SU-DHL-6 (cell line): ENCODE data around the gene METAP1.
A peak's percentile ranks its signal among the peaks of the same experiment; 100 is the strongest.

ENCODE experiments used
- H2AFZ ChIP-seq: fragments of 200-600 bp; sonication (generic); 2 replicates; pipeline ENCODE4 v1.6.1; 2014; ENCODE audit warnings: low read depth, mild to moderate bottlenecking, moderate library complexity, mixed read lengths, antibody characterized with exemption, low read length; ENCODE audit not compliant: severe bottlenecking
- H3F3A ChIP-seq: fragments of 200-600 bp; shearing (Covaris generic); 2 replicates; pipeline ENCODE4 v1.6.0; 2016; ENCODE audit warnings: antibody characterized with exemption, mild to moderate bottlenecking; ENCODE audit not compliant: insufficient read depth
- H3K27ac ChIP-seq: fragments of 200-600 bp; sonication (generic); 2 replicates; pipeline ENCODE4 v1.5.1; 2016; ENCODE audit warnings: low read depth, mild to moderate bottlenecking, low read length, moderate library complexity, mixed read lengths
- H3K27me3 ChIP-seq: fragments of 200-600 bp; sonication (generic), shearing (Covaris generic); 2 replicates; pipeline ENCODE4 v1.6.0; 2014; ENCODE audit warnings: mild to moderate bottlenecking, low read length
- H3K36me3 ChIP-seq: fragments of 200-600 bp; sonication (generic); 2 replicates; pipeline ENCODE4 v1.6.1; 2014; ENCODE audit warnings: mild to moderate bottlenecking, low read length, mixed read lengths
- H3K4me2 ChIP-seq: fragments of 300-600, 200-600 bp; shearing (Covaris generic), sonication (generic); 2 replicates; pipeline ENCODE4 v1.6.0; 2014; ENCODE audit warnings: low read length, low read depth, mild to moderate bottlenecking; ENCODE audit not compliant: poor library complexity, severe bottlenecking
- H3K4me3 ChIP-seq: fragments of 200-600 bp; sonication (generic); 2 replicates; pipeline ENCODE4 v1.5.1; 2014; ENCODE audit warnings: antibody characterized with exemption, low read length, mild to moderate bottlenecking, mixed read lengths; ENCODE audit not compliant: insufficient read depth, poor library complexity, severe bottlenecking
- H3K79me2 ChIP-seq: fragments of 200-600 bp; sonication (generic); 2 replicates; pipeline ENCODE4 v1.6.1; 2014; ENCODE audit warnings: mild to moderate bottlenecking, low read length, moderate library complexity; ENCODE audit not compliant: insufficient read depth
- H3K9ac ChIP-seq: fragments of 200-600 bp; sonication (generic); 2 replicates; pipeline ENCODE4 v1.7.0; 2014; ENCODE audit warnings: mild to moderate bottlenecking, low read length
- H3K9me2 ChIP-seq: fragments of 200-600 bp; sonication (generic); replicated peaks from 2 replicates; pipeline ENCODE4 v1.6.1; 2014; ENCODE audit warnings: low read length; ENCODE audit not compliant: insufficient read depth
- H3K9me3 ChIP-seq: fragments of 200-600 bp; sonication (generic); 2 replicates; pipeline ENCODE4 v1.6.1; 2014; ENCODE audit warnings: low read length, mixed read lengths; ENCODE audit not compliant: insufficient read depth
- H4K20me1 ChIP-seq: fragments of 200-600 bp; sonication (generic); 2 replicates; pipeline ENCODE4 v1.6.1; 2014; ENCODE audit warnings: low read depth, mild to moderate bottlenecking, antibody characterized with exemption, low read length, moderate library complexity, mixed read lengths
- CTCF ChIP-seq: fragments of 200-600 bp; sonication (generic); IDR thresholded peaks from one replicate; pipeline ENCODE4 v1.5.1; 2017; ENCODE audit warnings: antibody characterized with exemption, mild to moderate bottlenecking, low read length, moderate library complexity; ENCODE audit not compliant: insufficient read depth, poor library complexity, severe bottlenecking
- EZH2phosphoT487 ChIP-seq: fragments of 200-600 bp; sonication (generic), shearing (Covaris generic); conservative IDR thresholded peaks from 2 replicates; pipeline ENCODE4 v1.6.1; 2018; ENCODE audit warnings: mild to moderate bottlenecking, antibody characterized with exemption, low read length, moderate library complexity, mixed read lengths

Gene METAP1

GRCh38 chr4:98995183-98996055 is at the start of gene METAP1:
METAP1 (plus strand) TSS chr4:98995721; CDS start chr4:98995754, 33 bp downstream.
- Histone ChIP-seq H2AFZ (peak within 1 kb of the TSS; percentile 91), H3K4me3 (peak within 1 kb of the TSS; percentile 70), H3K36me3 (no peaks in the 10 kb centered on the region), H3K27ac (peak within 1 kb of the TSS; percentile 62), H3F3A (0 out of 2 replicates have a peak, but pooled peaks cover 11% of the 10 kb centered on the region), H3K9me2 (no peaks in the 10 kb centered on the region), H4K20me1 (no peaks in the 10 kb centered on the region), H3K79me2 (peaks cover 43% of the 10 kb centered on the region), H3K4me2 (peak within 1 kb of the TSS; percentile 74), H3K27me3 (no peaks in the 10 kb centered on the region), H3K9me3 (no peaks in the 10 kb centered on the region), H3K9ac (peak within 1 kb of the TSS; percentile 66)
- no peak for TF ChIP-seq EZH2phosphoT487
- TF ChIP-seq CTCF, result peak; percentile 37

- TF ChIP-seq CTCF, result no peak
- H3K9me3 ChIP-seq, result no peaks in the 10 kb centered on the region
- no peak overlapping the region for H2AFZ ChIP-seq
Observed at GRCh38 chr4:98946359-98946758, 49.2 kb upstream of the METAP1 start.

GRCh38 chr4:98950925-98951324 is 44.6 kb upstream of the METAP1 start:
- H3K79me2 ChIP-seq, result no peaks in the 10 kb centered on the region
- no peaks in the 10 kb centered on the region for H3K9me2 ChIP-seq
- no peak overlapping the region for H2AFZ ChIP-seq
- no peak overlapping the region for H3K4me3 ChIP-seq
- no peaks in the 10 kb centered on the region for H3K36me3 ChIP-seq
- H3F3A ChIP-seq, result no peaks in the 10 kb centered on the region
- no peak overlapping the region for H3K4me2 ChIP-seq
- no peak overlapping the region for H3K27ac ChIP-seq
- no peaks in the 10 kb centered on the region for H3K9me3 ChIP-seq
- no peaks in the 10 kb centered on the region for H3K27me3 ChIP-seq
- H4K20me1 ChIP-seq, result no peaks in the 10 kb centered on the region
- TF ChIP-seq EZH2phosphoT487 (no peak), CTCF (no peak)
- no peak overlapping the region for H3K9ac ChIP-seq

More at GRCh38 chr4:98946359-98946758, 49.2 kb upstream of the METAP1 start:
- H3K79me2 ChIP-seq, result no peaks in the 10 kb centered on the region
- no peaks in the 10 kb centered on the region for H4K20me1 ChIP-seq
- no peak overlapping the region for H3K4me2 ChIP-seq
- no peaks in the 10 kb centered on the region for H3K36me3 ChIP-seq
- no peaks in the 10 kb centered on the region for H3K27me3 ChIP-seq
- H3K9me2 ChIP-seq, result no peaks in the 10 kb centered on the region
- no peak overlapping the region for H3K9ac ChIP-seq
- H3F3A ChIP-seq, result no peaks in the 10 kb centered on the region
- no peak overlapping the region for H3K4me3 ChIP-seq
- no peak overlapping the region for H3K27ac ChIP-seq
